ENCODE data around the gene CORIN.

CORIN gene

DNA sequence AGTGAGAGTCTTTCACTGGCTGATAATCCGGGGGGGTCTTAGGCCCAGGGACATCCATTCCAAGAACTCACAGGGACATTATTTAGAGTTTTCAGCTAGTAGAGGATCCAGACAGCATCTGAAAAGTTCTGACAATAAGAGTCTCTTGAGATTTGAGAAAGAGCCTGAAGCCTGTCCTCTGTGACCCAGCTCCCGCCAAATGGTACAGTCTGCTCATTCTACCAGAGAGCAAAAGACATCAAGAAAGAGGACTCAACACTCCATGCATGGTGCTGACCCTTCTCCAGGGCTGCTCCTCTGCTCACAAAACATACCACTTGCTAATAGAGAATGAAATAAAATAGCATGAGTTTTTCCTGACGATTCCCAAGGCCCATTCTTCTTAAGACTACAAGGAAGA, 190.8 kb downstream of the CORIN start:
- Histone ChIP-seq H3K4me2 (ENCODE audit: low read depth, low read length) (no peak overlapping the region), H2AFZ (ENCODE audit: low read length) (no peak overlapping the region)

DNA sequence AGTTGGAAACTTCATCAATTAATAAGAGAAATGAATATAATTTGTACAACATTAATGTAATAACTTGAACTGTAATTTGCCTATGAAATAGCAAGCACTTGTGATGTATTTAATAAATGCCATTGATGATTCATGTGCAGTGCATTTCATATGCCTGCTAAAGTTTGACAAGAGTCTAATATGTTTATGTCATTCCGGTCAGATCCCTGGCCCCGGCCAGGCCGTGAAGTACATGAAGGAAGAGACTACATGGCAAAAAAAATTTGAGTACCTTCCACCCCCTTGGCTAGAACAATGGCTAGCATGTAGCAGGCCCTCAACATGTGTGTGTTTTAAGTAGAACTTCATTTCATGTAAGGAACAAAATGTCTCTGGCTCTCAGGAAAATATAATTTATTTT, 191.5 kb downstream of the CORIN start:
- TF ChIP-seq, protein P1, sequence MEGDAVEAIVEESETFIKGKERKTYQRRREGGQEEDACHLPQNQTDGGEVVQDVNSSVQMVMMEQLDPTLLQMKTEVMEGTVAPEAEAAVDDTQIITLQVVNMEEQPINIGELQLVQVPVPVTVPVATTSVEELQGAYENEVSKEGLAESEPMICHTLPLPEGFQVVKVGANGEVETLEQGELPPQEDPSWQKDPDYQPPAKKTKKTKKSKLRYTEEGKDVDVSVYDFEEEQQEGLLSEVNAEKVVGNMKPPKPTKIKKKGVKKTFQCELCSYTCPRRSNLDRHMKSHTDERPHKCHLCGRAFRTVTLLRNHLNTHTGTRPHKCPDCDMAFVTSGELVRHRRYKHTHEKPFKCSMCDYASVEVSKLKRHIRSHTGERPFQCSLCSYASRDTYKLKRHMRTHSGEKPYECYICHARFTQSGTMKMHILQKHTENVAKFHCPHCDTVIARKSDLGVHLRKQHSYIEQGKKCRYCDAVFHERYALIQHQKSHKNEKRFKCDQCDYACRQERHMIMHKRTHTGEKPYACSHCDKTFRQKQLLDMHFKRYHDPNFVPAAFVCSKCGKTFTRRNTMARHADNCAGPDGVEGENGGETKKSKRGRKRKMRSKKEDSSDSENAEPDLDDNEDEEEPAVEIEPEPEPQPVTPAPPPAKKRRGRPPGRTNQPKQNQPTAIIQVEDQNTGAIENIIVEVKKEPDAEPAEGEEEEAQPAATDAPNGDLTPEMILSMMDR (IDR thresholded peaks at IDR 0.05; ENCODE audit: low read length) = no peak
- no peaks in the 10 kb centered on the region for H3K4me1 ChIP-seq (ENCODE audit: low read length)
- H3K36me3 ChIP-seq (replicated peaks; ENCODE audit: insufficient read depth, low read length) = no peaks in the 10 kb centered on the region
- no peaks in the 10 kb centered on the region for H4K20me1 ChIP-seq (ENCODE audit: insufficient read depth, low read length)
- no peak overlapping the region for H2AFZ ChIP-seq (ENCODE audit: low read length)
- no peaks in the 10 kb centered on the region for H3K9me3 ChIP-seq (replicated peaks; ENCODE audit: insufficient read depth, low read length)
- no peak overlapping the region for H3K27ac ChIP-seq (ENCODE audit: low read length)
- H3F3A ChIP-seq (ENCODE audit: insufficient read depth, low read length) = no peaks in the 10 kb centered on the region
- H3K79me2 ChIP-seq (ENCODE audit: low read length) = no peaks in the 10 kb centered on the region
- H3K27me3 ChIP-seq (replicated peaks; ENCODE audit: insufficient read depth, low read length) = no peaks in the 10 kb centered on the region
- no peak overlapping the region for H3K4me3 ChIP-seq (ENCODE audit: low read length)
- no peak overlapping the region for H3K9ac ChIP-seq (ENCODE audit: low read length)
- H3K9me2 ChIP-seq (replicated peaks; ENCODE audit: insufficient read depth, low read length) = no peaks in the 10 kb centered on the region
- H3K4me2 ChIP-seq (ENCODE audit: low read depth, low read length) = no peak overlapping the region
- no peak for DNase-seq

More for the DNA sequence above, 190.8 kb downstream of the CORIN start:
- Histone ChIP-seq H3K9ac (ENCODE audit: low read length) (no peak overlapping the region), H3K9me3 (replicated peaks; ENCODE audit: insufficient read depth, low read length) (no peaks in the 10 kb centered on the region), H3F3A (ENCODE audit: insufficient read depth, low read length) (no peaks in the 10 kb centered on the region), H3K27ac (ENCODE audit: low read length) (no peak overlapping the region), H3K36me3 (replicated peaks; ENCODE audit: insufficient read depth, low read length) (no peaks in the 10 kb centered on the region), H3K27me3 (replicated peaks; ENCODE audit: insufficient read depth, low read length) (no peaks in the 10 kb centered on the region), H3K4me1 (ENCODE audit: low read length) (no peaks in the 10 kb centered on the region), H3K79me2 (ENCODE audit: low read length) (no peaks in the 10 kb centered on the region), H4K20me1 (ENCODE audit: insufficient read depth, low read length) (no peaks in the 10 kb centered on the region), H3K4me3 (ENCODE audit: low read length) (no peak overlapping the region), H3K9me2 (replicated peaks; ENCODE audit: insufficient read depth, low read length) (no peaks in the 10 kb centered on the region)
- DNase-seq = no peak
- no peak for TF ChIP-seq EZH2 (optimal IDR thresholded peaks at IDR 0.05; ENCODE audit: low read depth, low read length)
- TF ChIP-seq, protein P1 (IDR thresholded peaks at IDR 0.05; ENCODE audit: low read length) = no peak
- no peak for TF ChIP-seq EZH2phosphoT487 (IDR thresholded peaks at IDR 0.05; ENCODE audit: low read length)

DNA sequence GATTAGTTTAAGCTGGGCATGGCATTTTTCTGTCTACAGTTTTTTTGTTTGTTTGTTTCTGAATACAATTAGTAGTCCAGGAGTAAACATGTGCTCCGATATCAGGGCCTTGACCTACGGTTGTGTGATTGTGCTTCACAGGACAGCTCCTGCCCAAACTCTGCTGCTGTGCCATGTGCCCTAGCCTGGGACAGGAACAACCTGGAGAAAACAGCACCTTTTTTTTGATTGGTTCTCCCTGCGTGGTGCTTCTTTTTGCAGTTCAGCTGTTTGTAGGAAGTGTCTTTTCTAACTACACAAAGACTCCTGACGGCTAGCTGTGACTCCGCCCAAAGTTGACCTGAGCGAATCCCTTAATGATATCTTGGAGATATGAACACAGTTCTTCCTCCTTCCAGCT, 194.0 kb downstream of the CORIN start:
- Histone ChIP-seq H3K4me1 (ENCODE audit: low read length) (no peaks in the 10 kb centered on the region), H2AFZ (ENCODE audit: low read length) (no peak overlapping the region), H3K9ac (ENCODE audit: low read length) (no peak overlapping the region), H3K4me2 (ENCODE audit: low read depth, low read length) (no peak overlapping the region), H3K9me2 (replicated peaks; ENCODE audit: insufficient read depth, low read length) (no peaks in the 10 kb centered on the region), H3K27me3 (replicated peaks; ENCODE audit: insufficient read depth, low read length) (no peaks in the 10 kb centered on the region), H3F3A (ENCODE audit: insufficient read depth, low read length) (no peaks in the 10 kb centered on the region), H4K20me1 (ENCODE audit: insufficient read depth, low read length) (no peaks in the 10 kb centered on the region), H3K9me3 (replicated peaks; ENCODE audit: insufficient read depth, low read length) (no peaks in the 10 kb centered on the region), H3K27ac (ENCODE audit: low read length) (no peak overlapping the region), H3K4me3 (ENCODE audit: low read length) (no peak overlapping the region), H3K36me3 (replicated peaks; ENCODE audit: insufficient read depth, low read length) (no peaks in the 10 kb centered on the region), H3K79me2 (ENCODE audit: low read length) (no peaks in the 10 kb centered on the region)
- TF ChIP-seq, protein P1 (IDR thresholded peaks at IDR 0.05; ENCODE audit: low read length) = no peak
- TF ChIP-seq EZH2phosphoT487 (IDR thresholded peaks at IDR 0.05; ENCODE audit: low read length) = no peak
- no peak for TF ChIP-seq EZH2 (optimal IDR thresholded peaks at IDR 0.05; ENCODE audit: low read depth, low read length)
- DNase-seq = no peak

Data from MM.1S (cell line).